Prostate gland (tissue), 2 donors: ENCODE measurements around the gene CTTN. TPM values are rescaled to one million over a fixed set of nuclear protein-coding genes. Genes with fewer than 3 reads are reported as not detected.

Source experiments
- DNase-seq: peaks from one replicate; pipeline ENCODE4 v3.0.0-alpha.2; 2019; ENCODE audit warnings: low spot score
- H3K27ac ChIP-seq, 2 donors: fragments of 200-600 bp; sonication (generic); 2 replicates each; pipeline ENCODE4 v1.5.1; 2017 to 2019
- H3K27me3 ChIP-seq: fragments of 200-600 bp; sonication (generic); replicated peaks from 2 replicates; pipeline ENCODE4 v1.5.1; 2019; ENCODE audit not compliant: insufficient read depth
- H3K36me3 ChIP-seq, 2 donors: fragments of 200-600 bp; sonication (generic); 1 replicate in 1 of 2; 2 replicates in 1 of 2; pipeline versions ENCODE4 v1.5.1 to v1.8.1; 2017 to 2019
- H3K4me1 ChIP-seq: fragments of 200-600 bp; sonication (generic); replicated peaks from 2 replicates; pipeline ENCODE4 v1.5.1; 2019
- H3K4me3 ChIP-seq, 2 donors: fragments of 200-600 bp; sonication (generic); 2 replicates each; pipeline ENCODE4 v1.5.1; 2017 to 2019
- H3K9me3 ChIP-seq: fragments of 200-600 bp; sonication (generic); 2 replicates; pipeline ENCODE4 v1.5.1; 2017
- POLR2A ChIP-seq: fragments of 450-650 bp; IDR thresholded peaks from one replicate; pipeline ENCODE4 v1.6.1; 2016; ENCODE audit warnings: antibody characterized with exemption, mild to moderate bottlenecking
- POLR2AphosphoS5 ChIP-seq: sonication (generic); formaldehyde crosslinking; IDR thresholded peaks from one replicate; pipeline ENCODE4 v1.6.1; 2017; ENCODE audit warnings: antibody characterized with exemption
- WGBS: methylation state at CpG from one replicate; pipeline ENCODE4 v1.1.5; 2018; 5-methylcytosine and 5-hydroxymethylcytosine counted together
- intact Hi-C: fragments of 100-400 bp; cut with DNase I; formaldehyde crosslinking; loops from one replicate; pipeline ENCODE4 v1.14.2; 2022
- total RNA-seq, 2 donors: library from RNA; depleted of rRNA; stranded (reverse); fragments of >200 nt; gene quantifications; one replicate each; pipeline ENCODE4 v1.1.0, GENCODE V29; 2016
- TF ChIP-seq, protein P1 (sequence below), 4 experiments: fragments of 200-600 bp in 2 of 4; fragments of 450-650 bp in 2 of 4; sonication (generic) in 2 of 4; IDR thresholded peaks; 1 replicate in 3 of 4; 2 replicates in 1 of 4; pipeline ENCODE4 v1.5.1; 2016 to 2019; ENCODE audit warnings: antibody characterized with exemption in 4 of 4, mild to moderate bottlenecking in 2 of 4, moderate library complexity in 2 of 4

CTTN gene
- total RNA-seq, 2 donors from 2014 or later, result 208 to 348 TPM

DNA sequence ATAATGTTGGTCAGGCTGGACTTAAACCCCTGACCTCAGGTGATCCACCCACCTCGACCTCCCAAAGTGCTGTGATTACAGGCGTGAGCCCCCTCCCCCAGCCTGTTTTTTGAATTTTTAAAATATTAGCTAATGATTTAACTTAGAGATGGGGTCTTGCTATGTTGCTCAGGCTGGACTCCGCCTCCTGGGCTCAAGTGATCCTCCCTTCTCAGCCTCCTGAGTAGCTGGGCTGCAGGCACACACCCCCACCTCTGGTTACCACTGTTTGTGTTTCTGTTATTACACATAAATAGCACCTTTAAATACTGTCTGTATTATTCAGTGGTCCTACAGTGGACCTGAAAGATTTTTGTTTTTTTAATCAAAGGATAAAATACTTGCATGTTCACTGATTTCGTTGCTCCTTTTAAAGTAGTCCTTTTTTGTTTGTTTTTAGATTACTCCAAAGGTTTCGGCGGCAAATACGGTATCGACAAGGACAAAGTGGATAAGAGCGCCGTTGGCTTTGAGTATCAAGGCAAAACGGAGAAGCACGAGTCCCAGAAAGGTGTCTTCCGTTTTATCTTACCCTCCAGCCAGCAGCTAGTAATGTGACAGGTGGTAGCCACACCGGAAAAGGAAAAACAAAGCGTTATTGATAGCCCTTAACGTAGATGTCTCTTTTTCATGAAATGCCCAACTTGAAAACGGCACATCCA, 21.1 kb downstream of the CTTN start:
- no peak for DNase-seq
- intact Hi-C loops, result no loop called here
- no peak for TF ChIP-seq POLR2A
- TF ChIP-seq POLR2AphosphoS5, result no peak
- TF ChIP-seq, protein P1, sequence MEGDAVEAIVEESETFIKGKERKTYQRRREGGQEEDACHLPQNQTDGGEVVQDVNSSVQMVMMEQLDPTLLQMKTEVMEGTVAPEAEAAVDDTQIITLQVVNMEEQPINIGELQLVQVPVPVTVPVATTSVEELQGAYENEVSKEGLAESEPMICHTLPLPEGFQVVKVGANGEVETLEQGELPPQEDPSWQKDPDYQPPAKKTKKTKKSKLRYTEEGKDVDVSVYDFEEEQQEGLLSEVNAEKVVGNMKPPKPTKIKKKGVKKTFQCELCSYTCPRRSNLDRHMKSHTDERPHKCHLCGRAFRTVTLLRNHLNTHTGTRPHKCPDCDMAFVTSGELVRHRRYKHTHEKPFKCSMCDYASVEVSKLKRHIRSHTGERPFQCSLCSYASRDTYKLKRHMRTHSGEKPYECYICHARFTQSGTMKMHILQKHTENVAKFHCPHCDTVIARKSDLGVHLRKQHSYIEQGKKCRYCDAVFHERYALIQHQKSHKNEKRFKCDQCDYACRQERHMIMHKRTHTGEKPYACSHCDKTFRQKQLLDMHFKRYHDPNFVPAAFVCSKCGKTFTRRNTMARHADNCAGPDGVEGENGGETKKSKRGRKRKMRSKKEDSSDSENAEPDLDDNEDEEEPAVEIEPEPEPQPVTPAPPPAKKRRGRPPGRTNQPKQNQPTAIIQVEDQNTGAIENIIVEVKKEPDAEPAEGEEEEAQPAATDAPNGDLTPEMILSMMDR (IDR thresholded peaks at IDR 0.05), result no peak
- Histone ChIP-seq H3K27ac (no peak overlapping the region), H3K4me1 (no peaks in the 10 kb centered on the region), H3K36me3 (peaks cover 6 to 7% of the 10 kb centered on the region in 2 donors), H3K4me3 (no peak overlapping the region), H3K27me3 (no peaks in the 10 kb centered on the region), H3K9me3 (no peaks in the 10 kb centered on the region)
- 84% methylated on average over 17 of the region's 17 CpGs for WGBS

DNA sequence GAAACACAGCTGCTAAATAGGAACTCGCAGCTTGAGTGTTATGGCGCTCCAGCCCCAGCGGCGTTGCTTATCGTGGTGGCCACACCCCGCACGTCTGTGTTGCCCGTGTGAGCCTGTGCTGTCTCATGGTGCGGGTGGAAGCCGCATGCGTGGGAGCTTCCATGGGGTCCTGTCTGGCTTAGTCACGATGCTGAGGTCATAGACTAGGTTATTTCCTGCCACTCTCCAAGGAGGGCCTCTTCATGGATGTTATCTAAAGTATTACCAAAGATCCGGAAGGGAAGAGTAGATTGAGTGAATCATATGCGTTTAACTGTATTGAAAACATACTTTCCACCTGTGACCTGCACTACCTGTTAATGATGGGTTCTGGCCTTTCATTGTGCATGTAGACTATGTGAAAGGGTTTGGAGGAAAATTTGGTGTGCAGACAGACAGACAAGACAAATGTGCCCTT, 21.7 kb downstream of the CTTN start:
- WGBS, result 83% methylated on average over 14 of the region's 14 CpGs
- intact Hi-C loops, result no loop called here
- TF ChIP-seq POLR2A (no peak), POLR2AphosphoS5 (no peak)
- TF ChIP-seq, protein P1 (IDR thresholded peaks at IDR 0.05), result no peak

DNA sequence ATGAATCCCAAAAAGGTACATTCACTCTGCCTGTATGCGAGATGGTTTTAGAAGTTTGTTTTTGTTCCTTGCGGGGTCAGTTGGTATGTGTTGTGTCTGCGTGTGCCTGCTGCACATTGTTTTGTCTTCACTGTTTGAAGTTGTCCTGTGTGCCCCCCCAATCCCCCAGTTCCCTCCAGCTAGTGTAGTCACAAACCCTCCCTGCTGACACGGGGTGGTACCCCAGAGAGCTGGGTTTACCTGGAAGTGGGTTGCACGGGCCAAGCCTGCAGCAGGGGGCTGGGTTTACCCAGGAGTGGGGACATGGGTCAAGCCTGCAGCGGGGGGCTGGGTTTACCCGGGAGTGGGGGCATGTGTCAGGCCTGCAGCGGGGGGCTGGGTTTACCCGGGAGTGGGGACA, 22.2 kb downstream of the CTTN start:
- 82% methylated on average over 9 of the region's 9 CpGs for WGBS
- intact Hi-C loops, result no loop called here
- Histone ChIP-seq H3K4me3 (no peak overlapping the region), H3K36me3 (peaks cover 6 to 7% of the 10 kb centered on the region in 2 donors), H3K9me3 (no peaks in the 10 kb centered on the region), H3K27ac (no peak overlapping the region), H3K27me3 (no peaks in the 10 kb centered on the region), H3K4me1 (no peaks in the 10 kb centered on the region)
- DNase-seq, result no peak
- no peak for TF ChIP-seq POLR2A
- TF ChIP-seq, protein P1 (IDR thresholded peaks at IDR 0.05), result no peak
- TF ChIP-seq POLR2AphosphoS5, result no peak

More for the DNA sequence above, 21.7 kb downstream of the CTTN start:
- Histone ChIP-seq H3K36me3 (peaks cover 6 to 7% of the 10 kb centered on the region in 2 donors), H3K4me3 (no peak overlapping the region), H3K4me1 (no peaks in the 10 kb centered on the region), H3K27ac (no peak overlapping the region), H3K9me3 (no peaks in the 10 kb centered on the region), H3K27me3 (no peaks in the 10 kb centered on the region)
- DNase-seq, result no peak

DNA sequence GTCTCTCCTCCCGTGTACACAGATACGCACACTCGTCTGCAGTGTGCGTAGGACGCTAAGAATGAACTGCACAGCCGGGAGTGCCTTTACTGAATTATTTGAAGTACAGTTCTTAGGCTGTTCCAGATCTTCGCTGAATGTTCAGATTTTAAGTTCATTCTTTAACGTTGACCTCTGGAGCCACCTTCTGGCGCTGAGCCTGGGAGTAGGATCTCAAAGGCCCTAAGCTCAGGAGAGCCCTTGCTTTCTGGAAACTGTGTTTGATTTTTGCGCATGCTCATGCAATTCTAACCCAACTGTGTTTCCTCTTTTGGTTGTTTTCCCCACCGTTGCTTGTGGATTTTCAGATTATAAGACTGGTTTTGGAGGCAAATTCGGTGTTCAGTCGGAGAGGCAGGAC, 22.8 kb downstream of the CTTN start:
- no peaks in the 10 kb centered on the region for H3K9me3 ChIP-seq
- no peak overlapping the region for H3K27ac ChIP-seq
- intact Hi-C loops, result no loop called here
- no peak overlapping the region for H3K4me3 ChIP-seq
- TF ChIP-seq POLR2AphosphoS5 (no peak), POLR2A (no peak)
- no peaks in the 10 kb centered on the region for H3K27me3 ChIP-seq
- H3K4me1 ChIP-seq, result no peaks in the 10 kb centered on the region
- WGBS, result 84% methylated on average over 13 of the region's 13 CpGs
- peaks cover 5 to 7% of the 10 kb centered on the region in 2 donors for H3K36me3 ChIP-seq
- DNase-seq, result no peak

DNA sequence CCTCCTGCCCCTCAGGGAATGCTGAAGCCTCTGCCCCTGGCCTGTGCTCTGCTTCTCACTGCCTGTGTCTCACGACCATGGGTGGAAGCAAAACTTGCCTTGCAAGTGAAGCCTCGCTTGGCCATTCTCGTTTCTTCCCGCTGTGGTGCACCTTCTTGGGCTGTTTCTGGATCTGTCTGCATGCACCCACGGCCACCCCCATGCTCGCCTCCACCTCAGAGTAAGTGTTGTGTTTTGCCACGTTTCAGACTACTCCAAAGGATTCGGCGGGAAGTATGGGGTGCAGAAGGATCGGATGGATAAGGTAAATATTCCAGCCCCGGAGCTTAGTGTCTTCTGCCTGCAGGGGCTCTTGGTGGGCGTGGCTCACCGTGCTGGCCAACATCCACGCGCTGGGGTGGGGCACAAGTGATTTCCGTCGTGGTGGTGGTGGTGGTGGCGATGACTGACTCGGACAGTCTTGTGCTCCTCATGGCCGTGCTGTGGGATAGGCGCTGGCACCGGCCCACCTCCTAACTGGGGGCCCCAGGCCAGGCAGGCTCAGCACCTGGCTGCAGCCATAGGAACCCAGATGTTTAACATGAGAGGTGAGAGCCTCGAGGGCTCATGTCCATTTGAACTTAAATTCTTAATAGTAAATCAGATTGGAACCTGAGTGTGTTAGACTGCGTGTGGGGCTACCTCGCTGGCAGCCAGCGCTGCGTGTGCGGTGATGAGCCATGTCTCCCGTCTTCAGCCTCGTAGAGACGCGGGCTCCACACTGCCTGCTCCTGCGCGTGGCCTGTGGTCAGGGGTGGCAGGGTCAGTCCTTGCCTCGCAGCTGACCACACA, 24.6 kb downstream of the CTTN start:
- Histone ChIP-seq H3K27me3 (no peaks in the 10 kb centered on the region), H3K4me1 (no peaks in the 10 kb centered on the region), H3K4me3 (no peak overlapping the region), H3K27ac (no peak overlapping the region), H3K36me3 (peaks cover 5 to 7% of the 10 kb centered on the region in 2 donors), H3K9me3 (no peaks in the 10 kb centered on the region)
- intact Hi-C loops, result no loop called here
- DNase-seq, result no peak
- TF ChIP-seq, protein P1 (IDR thresholded peaks at IDR 0.05), result no peak
- TF ChIP-seq POLR2A (no peak), POLR2AphosphoS5 (no peak)
- WGBS, result 89% methylated on average over 35 of the region's 35 CpGs
